Stimulated activated CD4-positive, alpha-beta T cell treated with anti-CD3 and anti-CD28 coated beads, Interleukin-15, amount 100 ng/mL, for 48 hours (primary cell): ENCODE results near the gene DEXI.

Experiments
- DNase-seq, 2 donors: peaks; one replicate each; pipeline ENCODE4 v3.0.0-alpha.2; 2020; ENCODE audit warnings: low read depth in 2 of 2

The DEXI gene

DNA sequence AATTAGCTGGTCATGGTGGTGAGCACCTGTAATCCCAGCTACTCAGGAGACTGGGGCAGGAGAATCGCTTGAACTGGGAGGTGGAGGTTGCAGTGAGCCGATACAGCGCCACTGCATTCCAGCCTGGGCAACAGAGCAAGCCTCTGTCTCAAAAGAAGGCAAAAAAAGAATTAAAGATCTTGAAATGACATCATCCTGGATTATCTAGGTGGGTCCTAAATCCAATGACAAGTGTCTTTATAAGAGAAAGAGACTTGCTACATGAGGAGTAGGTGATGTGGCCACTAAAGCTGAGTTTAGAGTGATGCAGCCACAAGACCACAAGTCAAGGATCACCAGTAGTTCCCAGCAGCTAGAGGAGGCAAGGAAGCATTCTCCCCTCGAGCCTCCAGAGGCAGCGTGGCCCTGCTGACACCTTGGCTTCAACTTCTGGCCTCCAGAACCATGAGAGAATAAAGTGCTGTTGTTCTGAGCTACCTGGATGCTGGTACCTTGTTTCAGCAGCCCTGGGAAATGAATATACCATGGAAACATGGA, 49.4 kb downstream of the DEXI start:
- DNase-seq = no peak

DNA sequence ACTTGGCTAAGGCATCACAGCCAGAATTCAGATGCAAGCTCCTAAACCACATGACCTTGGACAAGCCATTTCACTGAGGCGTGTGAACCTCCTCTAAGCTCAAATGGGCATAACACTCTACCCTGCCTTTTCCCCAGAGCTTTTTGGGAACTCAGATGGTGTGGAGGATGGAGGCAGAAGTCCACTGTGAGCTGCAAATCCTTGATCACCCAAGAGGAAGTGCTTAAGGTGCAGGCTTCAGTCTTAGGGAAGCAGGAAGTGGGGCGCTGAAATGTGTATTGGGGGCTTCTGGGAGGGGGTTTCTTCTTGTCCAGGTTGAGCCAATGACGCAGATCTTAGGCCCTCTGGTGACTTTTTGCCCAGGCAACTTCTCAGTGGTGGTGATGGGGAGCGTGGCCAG, 52.4 kb downstream of the DEXI start:
- no peak for DNase-seq

DNA sequence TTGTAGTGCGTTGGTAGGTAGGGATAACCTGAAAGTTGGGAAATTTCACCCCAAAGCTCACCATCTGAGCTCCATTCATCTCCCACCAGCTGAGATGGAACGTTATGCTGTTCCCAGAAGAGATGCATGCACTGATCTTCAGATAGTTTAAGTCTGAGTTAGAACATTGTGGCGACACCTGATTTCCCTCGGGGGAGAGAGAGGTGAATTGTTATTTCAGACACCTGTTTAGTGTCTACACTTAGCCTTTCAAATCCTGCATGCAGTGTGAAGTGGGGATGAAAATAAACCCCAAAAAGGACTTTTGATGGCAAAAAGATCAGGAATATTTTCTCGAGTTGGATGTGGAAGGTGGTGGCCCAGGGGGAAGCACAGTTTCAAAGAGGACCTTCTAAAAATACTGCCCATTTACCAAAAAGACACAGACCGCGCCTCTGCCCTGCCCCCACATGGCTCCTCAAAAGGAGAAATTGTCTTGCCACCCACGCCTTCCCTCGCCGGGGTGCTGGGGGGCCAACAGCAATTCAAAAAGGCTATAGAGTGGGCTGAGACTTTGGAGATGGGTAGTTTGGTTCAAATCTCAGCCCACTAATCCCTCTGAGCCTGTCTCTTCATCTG, 53.8 kb downstream of the DEXI start:
- no peak for DNase-seq

DNA sequence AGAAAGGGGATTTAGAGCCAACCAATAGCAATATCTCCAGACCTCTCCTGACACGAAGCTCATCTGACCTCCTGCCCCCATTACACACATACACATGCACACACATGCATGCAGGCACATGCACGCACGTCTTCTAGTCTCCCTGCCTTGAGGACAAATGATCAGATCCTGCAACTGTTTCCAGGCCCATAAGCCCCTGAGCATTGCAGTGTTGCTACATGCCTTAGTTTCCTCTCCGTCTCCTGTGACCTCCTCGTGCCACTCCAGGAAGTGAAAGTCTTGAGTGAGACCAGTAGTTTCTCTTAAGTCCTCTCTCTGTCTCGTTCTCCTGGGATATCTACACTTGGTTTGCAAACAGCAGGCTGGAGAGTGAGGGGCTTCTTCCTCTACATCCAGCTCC, 57.0 kb downstream of the DEXI start:
- DNase-seq = no peak

DNA sequence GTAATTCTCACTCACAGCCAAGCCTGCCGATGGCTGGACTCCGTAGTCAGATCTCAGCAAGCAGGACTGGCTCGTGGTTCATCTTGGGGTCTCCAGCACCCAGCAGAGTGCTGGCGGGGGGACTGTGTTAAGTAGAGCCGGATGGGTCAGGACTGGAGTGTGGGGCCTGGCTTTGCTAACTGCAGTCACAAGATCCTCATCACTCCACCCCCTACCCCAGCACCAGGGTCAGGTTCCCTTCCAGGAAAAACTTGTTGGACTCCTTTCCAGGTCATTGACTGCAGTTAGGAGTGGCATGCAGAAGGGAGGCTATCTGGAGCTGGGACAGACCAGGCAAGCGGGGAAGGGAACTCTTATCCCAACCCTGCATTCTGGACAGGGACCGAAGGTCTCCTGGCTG, 59.3 kb downstream of the DEXI start:
- no peak for DNase-seq

DNA sequence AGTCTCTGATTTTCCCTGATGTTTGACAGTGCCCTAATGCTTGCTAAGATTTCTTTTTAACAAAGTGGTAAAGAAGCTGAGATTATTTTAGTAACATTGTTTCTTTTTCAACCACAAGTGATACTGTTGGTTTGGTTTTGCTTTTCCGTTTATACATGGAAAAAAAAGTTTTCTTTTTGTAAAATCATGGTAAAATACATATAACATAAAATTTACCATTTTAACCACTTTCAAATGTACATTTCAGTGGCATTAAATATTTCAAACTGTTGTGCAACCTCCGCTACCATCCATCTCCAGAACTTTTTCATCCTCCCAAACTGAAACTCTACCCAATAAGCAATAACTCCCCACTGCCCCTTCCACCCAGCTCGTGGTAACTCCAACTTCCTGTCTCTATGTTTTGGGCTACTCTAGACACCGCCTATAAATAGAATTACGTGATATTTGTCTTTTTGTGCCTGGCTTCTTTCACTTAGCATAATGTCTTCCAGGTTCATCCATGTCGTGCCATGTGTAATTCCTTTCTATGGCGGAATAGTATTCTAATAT, 60.7 kb downstream of the DEXI start:
- DNase-seq = no peak

DNA sequence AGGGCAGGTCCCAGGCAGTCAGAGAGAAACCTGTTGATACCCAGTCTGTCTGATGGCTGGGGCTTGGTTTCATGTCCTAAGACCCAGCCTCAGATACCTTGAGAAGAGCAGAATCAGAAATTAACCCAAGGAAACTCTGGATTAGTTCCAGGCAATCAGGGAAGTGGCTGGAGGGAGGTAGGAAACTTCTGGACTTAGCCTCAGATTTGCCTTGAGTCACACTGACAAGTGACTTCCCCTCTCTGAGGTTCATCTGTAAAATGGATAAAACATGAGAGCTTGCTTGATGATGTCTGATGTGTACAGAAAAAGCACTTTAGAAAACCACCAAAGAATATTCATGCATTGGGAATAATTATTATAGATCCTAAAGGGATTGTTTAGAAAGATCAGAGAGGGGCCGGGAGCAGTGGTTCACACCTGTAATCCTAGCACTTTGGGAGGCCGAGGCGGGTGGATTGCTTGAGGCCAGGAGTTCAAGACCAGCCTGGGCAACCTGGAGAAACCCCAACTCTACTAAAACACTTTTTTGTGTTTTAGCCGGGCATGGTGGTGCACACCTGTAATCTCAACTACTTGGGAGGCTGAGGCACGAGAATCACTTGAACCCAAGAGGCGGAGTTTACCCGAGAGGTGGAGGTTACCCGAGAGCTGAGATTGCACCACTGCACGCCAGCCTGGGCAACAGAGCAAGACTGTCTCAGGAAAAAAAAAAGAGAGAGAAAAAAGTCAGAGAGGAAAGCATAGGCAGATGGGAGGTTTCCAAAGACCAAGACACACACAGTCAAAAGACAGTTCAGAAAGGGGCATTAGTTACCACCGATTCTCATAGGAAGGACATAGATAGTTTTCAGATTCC, 61.4 kb downstream of the DEXI start:
- DNase-seq = no peak

DNA sequence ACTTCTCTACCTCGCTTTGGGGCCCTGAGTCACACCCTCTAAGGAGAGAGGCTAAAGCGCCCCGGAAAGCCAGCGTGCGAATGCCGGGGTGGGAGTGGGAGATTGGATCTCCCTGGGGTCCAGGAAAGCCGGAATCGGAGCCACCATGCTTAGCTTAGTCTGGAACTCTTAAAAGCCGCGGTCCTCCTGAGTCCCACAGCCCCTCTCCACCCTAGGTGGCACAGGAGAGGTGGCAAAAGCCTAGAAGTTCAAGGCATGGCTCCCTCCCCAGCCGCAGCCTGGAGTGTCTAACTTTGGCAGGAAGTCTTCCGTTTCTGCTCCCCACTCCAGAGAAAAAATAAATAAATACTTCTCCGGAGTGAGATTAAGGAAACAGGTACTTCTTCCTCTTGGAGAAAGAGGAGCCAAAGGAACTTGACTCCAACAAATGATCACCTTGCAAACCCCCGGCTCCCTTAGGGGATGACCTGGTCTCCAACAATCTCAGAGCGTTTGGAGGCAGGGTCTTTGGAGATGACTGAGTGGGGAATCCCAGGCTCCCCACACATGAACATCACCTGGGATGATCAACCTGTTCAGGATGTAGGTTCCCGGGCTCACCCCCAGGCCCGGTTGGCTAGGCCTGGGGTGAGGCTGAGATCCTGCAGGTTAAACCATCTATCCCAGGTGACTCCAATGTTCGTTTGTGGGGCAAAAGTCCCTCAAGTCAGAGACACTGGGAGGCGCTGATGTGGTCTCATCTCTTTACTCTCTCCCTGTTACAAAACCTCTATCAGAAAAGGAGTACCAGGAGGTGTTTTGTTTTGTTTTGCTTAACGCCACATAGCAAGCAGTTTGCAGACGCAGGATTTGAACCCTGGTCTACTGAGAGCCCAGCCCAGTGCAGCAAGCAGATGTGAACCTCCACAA, 62.3 kb downstream of the DEXI start:
- no peak for DNase-seq
